A673 (cell line): ENCODE measurements around the gene DNAH9. TPM values are rescaled to one million over a fixed set of nuclear protein-coding genes. Genes with fewer than 3 reads are reported as not detected.

Experiments used
- BruUV-seq: library from RNA; stranded (reverse); fragments of 400-500 nt; replicated peaks from 2 replicates; lab custom pipeline; 2021; lab: Mats Ljungman, UMichigan
- CTCF ChIA-PET: fragments of 300-600 bp; sonication (Branson Sonifier 250); formaldehyde crosslinking; loops from one replicate; lab custom pipeline; 2022; ENCODE audit warnings: antibody characterized with exemption; lab: Charles Lee
- POLR2A ChIA-PET: fragments of 300-600 bp; sonication (Branson Sonifier 250); formaldehyde crosslinking; loops from one replicate; lab custom pipeline; 2022; ENCODE audit warnings: antibody characterized with exemption; ENCODE audit not compliant: low non-redundant PET; lab: Charles Lee
- DNase-seq: peaks from one replicate; pipeline ENCODE4 v3.0.0-alpha.2; 2015; ENCODE audit warnings: low spot score
- H3K27ac ChIP-seq: fragments of 200-600 bp; sonication (generic); 2 replicates; pipeline ENCODE4 v1.5.1; 2016; ENCODE audit warnings: mixed run types, low read depth, mild to moderate bottlenecking, mixed read lengths, antibody characterized with exemption, low read length; ENCODE audit not compliant: poor library complexity, severe bottlenecking
- H3K27me3 ChIP-seq: fragments of 200-600 bp; sonication (generic); replicated peaks from 2 replicates; pipeline ENCODE4 v1.6.1; 2017; ENCODE audit warnings: mixed run types, low read depth, mild to moderate bottlenecking, mixed read lengths, antibody characterized with exemption, low read length; ENCODE audit not compliant: insufficient read depth, poor library complexity
- H3K36me3 ChIP-seq: fragments of 200-600 bp; sonication (generic); 2 replicates; pipeline ENCODE4 v1.6.1; 2016; ENCODE audit warnings: mixed run types, mild to moderate bottlenecking, mixed read lengths, antibody characterized with exemption, low read length; ENCODE audit not compliant: insufficient read depth, poor library complexity, severe bottlenecking
- H3K4me1 ChIP-seq: fragments of 200-600 bp; sonication (generic); 2 replicates; pipeline ENCODE4 v1.6.1; 2017; ENCODE audit warnings: mixed run types, mild to moderate bottlenecking, mixed read lengths, antibody characterized with exemption, low read length; ENCODE audit not compliant: insufficient read depth, poor library complexity, severe bottlenecking
- H3K4me3 ChIP-seq: fragments of 200-600 bp; sonication (generic); 2 replicates; pipeline ENCODE4 v1.5.1; 2016; ENCODE audit warnings: low read depth, mixed run types, mild to moderate bottlenecking, mixed read lengths, low read length; ENCODE audit not compliant: poor library complexity, severe bottlenecking
- H3K9me3 ChIP-seq: fragments of 200-600 bp; sonication (generic); 2 replicates; pipeline ENCODE4 v1.6.1; 2016; ENCODE audit warnings: mixed run types, low read depth, mild to moderate bottlenecking, mixed read lengths, antibody characterized with exemption, low read length; ENCODE audit not compliant: poor library complexity, severe bottlenecking
- EZH2 ChIP-seq: fragments of 200-600 bp; sonication (generic); IDR thresholded peaks from 2 replicates; pipeline ENCODE4 v1.6.1; 2017; ENCODE audit warnings: borderline replicate concordance, low read depth, mild to moderate bottlenecking, mixed read lengths, antibody characterized with exemption, low read length; ENCODE audit not compliant: poor library complexity, severe bottlenecking
- intact Hi-C: fragments of 100-400 bp; cut with micrococcal nuclease; formaldehyde crosslinking; loops from one replicate; pipeline ENCODE4 v1.10.0; 2022; ENCODE audit not compliant: unreplicated experiment
- total RNA-seq: library from RNA; stranded (reverse); gene quantifications from 2 replicates; pipeline ENCODE4 v1.2.3, GENCODE V29; 2021
- TF ChIP-seq, protein P1 (sequence below): fragments of 300-800, 200-600 bp; sonication (generic); conservative IDR thresholded peaks from 2 replicates; pipeline ENCODE4 v1.5.1; 2017; ENCODE audit warnings: low read depth, mild to moderate bottlenecking, antibody characterized with exemption, low read length, moderate library complexity, mixed read lengths

DNAH9 gene
- total RNA-seq, 1 experiment from 2014 or later, result 6.6 TPM

DNA sequence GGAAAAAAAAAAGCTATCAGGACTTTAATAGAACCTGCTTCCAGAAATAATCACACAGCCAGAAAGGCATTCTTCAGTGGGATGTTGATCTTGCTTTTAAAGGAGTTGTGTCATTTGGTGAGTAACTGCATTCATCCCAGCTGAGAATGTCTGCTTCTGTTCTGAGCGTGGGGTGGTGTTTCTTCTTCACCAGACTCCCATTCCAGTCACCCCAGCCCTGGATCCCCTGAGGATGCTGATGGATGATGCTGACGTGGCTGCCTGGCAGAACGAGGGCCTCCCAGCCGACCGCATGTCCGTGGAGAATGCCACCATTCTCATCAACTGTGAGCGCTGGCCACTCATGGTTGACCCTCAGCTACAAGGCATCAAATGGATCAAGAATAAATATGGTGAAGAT lies 276.5 kb downstream of the DNAH9 start:
- no peak for DNase-seq
- no peak overlapping the region for H3K4me3 ChIP-seq
- TF ChIP-seq, protein P1, sequence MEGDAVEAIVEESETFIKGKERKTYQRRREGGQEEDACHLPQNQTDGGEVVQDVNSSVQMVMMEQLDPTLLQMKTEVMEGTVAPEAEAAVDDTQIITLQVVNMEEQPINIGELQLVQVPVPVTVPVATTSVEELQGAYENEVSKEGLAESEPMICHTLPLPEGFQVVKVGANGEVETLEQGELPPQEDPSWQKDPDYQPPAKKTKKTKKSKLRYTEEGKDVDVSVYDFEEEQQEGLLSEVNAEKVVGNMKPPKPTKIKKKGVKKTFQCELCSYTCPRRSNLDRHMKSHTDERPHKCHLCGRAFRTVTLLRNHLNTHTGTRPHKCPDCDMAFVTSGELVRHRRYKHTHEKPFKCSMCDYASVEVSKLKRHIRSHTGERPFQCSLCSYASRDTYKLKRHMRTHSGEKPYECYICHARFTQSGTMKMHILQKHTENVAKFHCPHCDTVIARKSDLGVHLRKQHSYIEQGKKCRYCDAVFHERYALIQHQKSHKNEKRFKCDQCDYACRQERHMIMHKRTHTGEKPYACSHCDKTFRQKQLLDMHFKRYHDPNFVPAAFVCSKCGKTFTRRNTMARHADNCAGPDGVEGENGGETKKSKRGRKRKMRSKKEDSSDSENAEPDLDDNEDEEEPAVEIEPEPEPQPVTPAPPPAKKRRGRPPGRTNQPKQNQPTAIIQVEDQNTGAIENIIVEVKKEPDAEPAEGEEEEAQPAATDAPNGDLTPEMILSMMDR, result no peak
- no peak for TF ChIP-seq EZH2
- no peak overlapping the region for H3K27ac ChIP-seq
- ChIA-PET CTCF (no interaction called here), POLR2A (no interaction called here)
- no TSS peak for BruUV-seq
- no peaks in the 10 kb centered on the region for H3K4me1 ChIP-seq
- H3K27me3 ChIP-seq, result no peaks in the 10 kb centered on the region
- intact Hi-C loops, result no loop called here
- H3K36me3 ChIP-seq, result no peaks in the 10 kb centered on the region
- H3K9me3 ChIP-seq, result no peaks in the 10 kb centered on the region

DNA sequence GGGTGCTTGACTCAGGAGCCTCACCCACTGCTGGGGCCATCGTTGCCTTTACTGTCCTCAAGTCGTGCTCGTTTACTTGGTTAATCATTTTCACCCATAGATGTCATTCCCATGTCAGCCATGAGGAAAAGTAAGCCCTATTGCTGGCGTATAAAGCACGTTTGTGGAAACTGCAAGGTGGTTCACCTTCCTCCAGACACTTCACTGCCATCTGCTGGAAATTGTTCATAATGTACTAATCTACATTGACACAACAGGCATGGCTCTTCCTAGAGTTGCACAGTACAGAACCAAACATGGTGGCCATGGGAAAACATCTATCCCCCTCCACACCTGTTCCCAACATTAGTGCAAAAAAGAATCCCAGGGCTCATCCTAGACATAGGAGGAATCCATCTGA lies 282.4 kb downstream of the DNAH9 start:
- peak; percentile 85 for DNase-seq
- Histone ChIP-seq H3K4me1 (no peaks in the 10 kb centered on the region), H3K4me3 (no peak overlapping the region), H3K27me3 (no peaks in the 10 kb centered on the region), H3K36me3 (no peaks in the 10 kb centered on the region), H3K27ac (no peak overlapping the region), H3K9me3 (no peaks in the 10 kb centered on the region)
- BruUV-seq, result no TSS peak
- CTCF ChIA-PET, result no interaction called here
- TF ChIP-seq, protein P1, result peak; percentile 66
- no peak for TF ChIP-seq EZH2
- POLR2A ChIA-PET, result no interaction called here
- intact Hi-C loops, result loop anchor here (2.0 to 5.0 kb wide), 2 partner anchors 363 to 1004 kb away; no protein-coding TSS in a partner anchor

DNA sequence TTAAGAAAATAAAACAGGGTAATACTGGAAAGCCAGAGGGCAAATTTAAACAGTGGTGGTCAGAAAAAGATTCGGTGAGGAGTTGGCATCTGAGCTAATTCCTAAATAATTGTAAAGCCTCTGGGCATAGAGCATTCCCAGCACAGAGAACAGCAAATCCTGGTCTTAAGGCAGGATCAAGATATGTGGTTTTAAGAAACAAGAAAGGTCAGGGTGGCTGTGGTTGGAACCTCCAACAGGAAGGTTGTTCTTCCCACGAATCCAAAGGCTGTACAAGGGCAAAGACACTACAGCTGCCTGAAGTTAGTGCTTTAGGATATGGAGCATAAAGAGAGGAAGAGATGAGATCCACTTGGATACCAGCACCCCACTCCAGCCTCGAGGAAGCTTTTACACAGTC lies 284.4 kb downstream of the DNAH9 start:
- no TSS peak for BruUV-seq
- Histone ChIP-seq H3K27ac (no peak overlapping the region), H3K27me3 (no peaks in the 10 kb centered on the region), H3K36me3 (no peaks in the 10 kb centered on the region), H3K4me1 (no peaks in the 10 kb centered on the region), H3K9me3 (no peaks in the 10 kb centered on the region), H3K4me3 (no peak overlapping the region)
- POLR2A ChIA-PET, result no interaction called here
- intact Hi-C loops, result loop anchor here (5.0 kb wide), 1 partner anchor 365 kb away; no protein-coding TSS in a partner anchor
- CTCF ChIA-PET, result no interaction called here
- DNase-seq, result no peak
- TF ChIP-seq EZH2, result no peak
- TF ChIP-seq, protein P1, result no peak
